ENCODE results near the gene EOGT. TPM values are rescaled to one million over a fixed set of nuclear protein-coding genes. Genes with fewer than 3 reads are reported as not detected.

The EOGT gene
- total and polyA plus RNA-seq, 10 of the 15 experiments (the other 5 are each of a cell fraction or from before 2014, with no cell fraction given) = 3.5 to 16.5 (median 8.3) TPM

- ATAC-seq (no peak), DNase-seq (ENCODE audit: low read depth, low spot score) (no peak), FAIRE-seq (no peak)
- Histone ChIP-seq H4K20me1 (ENCODE audit: control insufficient read depth, insufficient read depth) (no peaks in the 10 kb centered on the region), H3K4me3 (no peak overlapping the region), H2AFZ (ENCODE audit: control insufficient read depth, low read depth, low read length) (no peak overlapping the region), H3K4me1 (ENCODE audit: control insufficient read depth, insufficient read depth, low read length) (no peaks in the 10 kb centered on the region), H3K9ac (ENCODE audit: control insufficient read depth, insufficient read depth, low read length) (no peak overlapping the region), H3K9me3 (replicated peaks; ENCODE audit: control insufficient read depth, insufficient read depth, low read length) (no peaks in the 10 kb centered on the region), H3K4me2 (ENCODE audit: control insufficient read depth, insufficient read depth) (no peak overlapping the region), H3K27ac (ENCODE audit: control insufficient read depth, insufficient read depth) (no peak overlapping the region), H3K36me3 (ENCODE audit: control insufficient read depth in 2 of 2, insufficient read depth in 2 of 2, low read length in 1 of 2) (no peaks in the 10 kb centered on the region), H3K27me3 (replicated peaks in 1 of 2; ENCODE audit: control insufficient read depth in 2 of 2, insufficient read depth in 2 of 2, low read length in 1 of 2) (peaks cover 0 to 2% of the 10 kb centered on the region in 2 experiments; a peak in 1 of 4 replicates), H3K79me2 (ENCODE audit: control insufficient read depth, insufficient read depth, low read length) (no peaks in the 10 kb centered on the region)
- TF ChIP-seq ZBED1 (IDR thresholded peaks at IDR 0.05; ENCODE audit: borderline replicate concordance) (no peak), NFIC (IDR thresholded peaks at IDR 0.05; ENCODE audit: low read depth, low read length) (no peak), E2F4 (IDR thresholded peaks at IDR 0.05; ENCODE audit: low read depth, low read length) (no peak), FOXK2 (IDR thresholded peaks at IDR 0.05) (no peak), ATF2 (IDR thresholded peaks at IDR 0.05; ENCODE audit: low read length) (no peak), IKZF2 (IDR thresholded peaks at IDR 0.05) (no peak), RUNX3 (IDR thresholded peaks at IDR 0.05; ENCODE audit: low read length) (no peak), SREBF2 (IDR thresholded peaks at IDR 0.05; ENCODE audit: low read length) (no peak)
- TF ChIP-seq, protein P1, sequence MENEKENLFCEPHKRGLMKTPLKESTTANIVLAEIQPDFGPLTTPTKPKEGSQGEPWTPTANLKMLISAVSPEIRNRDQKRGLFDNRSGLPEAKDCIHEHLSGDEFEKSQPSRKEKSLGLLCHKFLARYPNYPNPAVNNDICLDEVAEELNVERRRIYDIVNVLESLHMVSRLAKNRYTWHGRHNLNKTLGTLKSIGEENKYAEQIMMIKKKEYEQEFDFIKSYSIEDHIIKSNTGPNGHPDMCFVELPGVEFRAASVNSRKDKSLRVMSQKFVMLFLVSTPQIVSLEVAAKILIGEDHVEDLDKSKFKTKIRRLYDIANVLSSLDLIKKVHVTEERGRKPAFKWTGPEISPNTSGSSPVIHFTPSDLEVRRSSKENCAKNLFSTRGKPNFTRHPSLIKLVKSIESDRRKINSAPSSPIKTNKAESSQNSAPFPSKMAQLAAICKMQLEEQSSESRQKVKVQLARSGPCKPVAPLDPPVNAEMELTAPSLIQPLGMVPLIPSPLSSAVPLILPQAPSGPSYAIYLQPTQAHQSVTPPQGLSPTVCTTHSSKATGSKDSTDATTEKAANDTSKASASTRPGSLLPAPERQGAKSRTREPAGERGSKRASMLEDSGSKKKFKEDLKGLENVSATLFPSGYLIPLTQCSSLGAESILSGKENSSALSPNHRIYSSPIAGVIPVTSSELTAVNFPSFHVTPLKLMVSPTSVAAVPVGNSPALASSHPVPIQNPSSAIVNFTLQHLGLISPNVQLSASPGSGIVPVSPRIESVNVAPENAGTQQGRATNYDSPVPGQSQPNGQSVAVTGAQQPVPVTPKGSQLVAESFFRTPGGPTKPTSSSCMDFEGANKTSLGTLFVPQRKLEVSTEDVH (IDR thresholded peaks at IDR 0.05; ENCODE audit: low read depth, partially characterized antibody) = no peak
- BruUV-seq (replicated peaks) = no TSS peak
- CTCF ChIA-PET = interaction anchor here (0.5 kb wide), 1 partner anchor 55 kb away, joined by 3 read pairs; no protein-coding TSS in a partner anchor
- SMC1A ChIA-PET (ENCODE audit: uncharacterized antibody, unreplicated experiment) = no interaction called here
- intact Hi-C loops (cut with micrococcal nuclease; ENCODE audit: unreplicated experiment) (no loop called here), in situ Hi-C loops (cut with MboI) (no loop called here)
- RAD21 ChIA-PET (ENCODE audit: unreplicated experiment) = interaction anchor here (0.5 to 0.6 kb wide), 2 partner anchors 88 to 1510 kb away, joined by 3 to 5 read pairs; no protein-coding TSS in a partner anchor
- POLR2A ChIA-PET = no interaction called here
- 93% methylated on average over 2 of the region's 2 CpGs for WGBS (ENCODE audit: insufficient coverage, insufficient replicate concordance, low lambda C conversion rate, missing lambda C conversion rate)
Measured at GRCh38 chr3:68964694-68965093, 48.8 kb downstream of the EOGT start.

Data from GM12878 (cell line).